KOPT-K1 (cell line): ENCODE measurements around the gene CHCHD3.

Experiments
- H3K27ac ChIP-seq: fragments of 200-600 bp; sonication (generic); 2 replicates; pipeline ENCODE4 v1.5.1; 2016; ENCODE audit warnings: antibody characterized with exemption, mild to moderate bottlenecking, low read depth, low read length; ENCODE audit not compliant: poor library complexity, severe bottlenecking
- H3K36me3 ChIP-seq: fragments of 200-600 bp; sonication (generic); 2 replicates; pipeline ENCODE4 v1.5.1; 2017; ENCODE audit warnings: antibody characterized with exemption, mild to moderate bottlenecking, low read length, moderate library complexity; ENCODE audit not compliant: insufficient read depth
- H3K9me3 ChIP-seq: fragments of 200-600 bp; sonication (generic); 2 replicates; pipeline ENCODE4 v1.5.1; 2017; ENCODE audit warnings: antibody characterized with exemption, low read length, mild to moderate bottlenecking; ENCODE audit not compliant: insufficient read depth, poor library complexity, severe bottlenecking

Gene CHCHD3

DNA sequence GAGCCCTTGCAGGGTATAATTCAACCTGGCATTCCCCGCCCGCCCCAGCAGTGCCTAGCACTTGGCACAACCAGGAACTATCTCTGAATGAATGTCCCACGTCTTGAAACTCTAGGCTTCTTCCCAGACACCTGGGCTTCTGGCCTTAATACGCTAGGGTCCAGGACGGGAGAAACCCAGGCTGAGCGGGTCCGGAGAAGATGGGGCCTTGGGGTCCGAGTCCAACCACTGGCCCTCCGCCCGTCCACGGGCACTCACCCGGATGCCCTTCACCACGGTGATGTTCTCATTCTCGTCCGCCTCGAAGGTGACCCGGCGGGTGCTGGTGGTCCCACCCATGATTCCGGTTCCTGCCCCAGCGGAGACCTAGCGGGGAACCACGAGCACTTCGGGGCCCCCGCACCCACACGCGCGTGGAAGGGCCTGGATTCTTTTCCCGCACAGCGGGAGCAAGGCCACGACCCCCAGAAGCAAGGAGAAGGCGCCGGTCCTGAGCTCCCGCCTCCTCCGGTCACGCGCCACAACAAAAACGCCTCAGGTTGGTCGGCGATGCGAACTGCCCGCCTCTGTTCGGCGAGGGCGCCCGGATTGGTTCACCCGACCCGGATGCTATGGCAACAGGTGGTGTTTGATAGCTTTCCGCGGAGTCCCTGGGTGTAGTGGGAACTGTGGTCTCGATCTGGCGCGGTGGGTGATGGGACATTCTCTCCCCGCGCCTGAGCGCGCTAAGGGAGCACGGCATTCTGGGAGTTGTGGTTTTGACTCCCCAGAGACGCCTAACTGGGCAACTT lies at the start of gene CHCHD3:
Gene CHCHD3 (minus strand): TSS at position 492 of the 791 bp plus-strand sequence. CDS start 153 bp downstream, at position 339.
- peak within 1 kb of the TSS; percentile 75 for H3K27ac ChIP-seq
- peaks cover 20% of the 10 kb centered on the region for H3K36me3 ChIP-seq

DNA sequence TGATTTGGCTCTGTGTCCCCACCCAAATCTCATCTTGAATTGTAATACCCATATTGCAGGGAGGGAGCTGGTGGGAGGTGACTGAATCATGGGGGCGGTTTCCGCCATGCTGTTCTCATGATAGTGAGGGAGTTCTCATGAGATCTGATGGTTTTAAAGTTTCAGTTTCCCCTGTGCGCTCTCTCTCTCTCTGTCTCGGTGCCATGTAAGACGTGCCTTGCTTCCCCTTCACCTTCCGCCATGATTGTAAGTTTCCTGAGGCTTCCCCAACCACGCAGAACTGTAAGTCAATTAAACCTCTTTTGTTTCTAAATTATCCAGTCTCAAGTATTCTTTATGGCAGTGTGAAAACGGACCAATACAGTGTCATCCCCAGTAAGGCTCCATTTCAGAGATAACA lies 48.3 kb upstream of the CHCHD3 start:
- H3K27ac ChIP-seq, result no peak overlapping the region
- no peaks in the 10 kb centered on the region for H3K9me3 ChIP-seq
- no peaks in the 10 kb centered on the region for H3K36me3 ChIP-seq

More for the DNA sequence above, at the start of gene CHCHD3:
- no peaks in the 10 kb centered on the region for H3K9me3 ChIP-seq

DNA sequence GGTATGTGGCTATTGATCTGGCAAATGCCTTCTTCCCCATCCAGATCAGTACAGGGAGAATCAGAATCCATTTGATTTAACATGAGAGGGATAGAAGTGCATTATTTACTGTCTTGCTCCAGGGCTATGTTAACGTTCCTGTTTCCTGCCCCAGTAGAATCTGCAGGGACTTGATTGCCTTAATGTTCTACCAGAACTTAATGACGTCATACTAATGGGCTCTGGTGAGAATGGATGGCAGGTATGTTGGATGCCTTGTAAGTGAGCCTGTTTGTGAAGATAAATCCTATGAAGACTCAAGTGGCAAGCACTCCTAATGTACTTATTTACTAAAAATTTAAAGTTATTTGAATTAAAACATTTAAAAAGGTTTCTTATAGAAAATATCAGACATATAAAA lies 44.5 kb upstream of the CHCHD3 start:
- Histone ChIP-seq H3K27ac (no peak overlapping the region), H3K9me3 (no peaks in the 10 kb centered on the region), H3K36me3 (no peaks in the 10 kb centered on the region)

DNA sequence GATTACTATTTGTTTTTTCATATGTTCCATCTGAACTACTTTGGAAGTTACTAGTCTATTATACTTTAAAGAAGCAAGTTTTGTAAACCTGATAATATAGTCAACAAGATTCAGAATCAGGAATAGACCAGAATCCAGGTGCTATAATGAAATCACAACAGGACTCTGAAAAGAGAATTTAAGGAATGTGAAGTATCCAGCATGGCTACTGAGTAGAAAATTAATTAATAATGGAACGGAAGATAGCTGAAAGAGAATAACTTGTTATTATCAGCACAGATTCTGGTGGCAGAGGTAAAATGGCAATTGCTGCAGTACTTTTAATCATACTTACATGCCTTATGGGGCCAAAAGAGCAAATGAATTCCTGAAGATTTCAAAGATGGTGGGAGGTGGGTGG lies 43.1 kb upstream of the CHCHD3 start:
- Histone ChIP-seq H3K9me3 (no peaks in the 10 kb centered on the region), H3K36me3 (no peaks in the 10 kb centered on the region)

DNA sequence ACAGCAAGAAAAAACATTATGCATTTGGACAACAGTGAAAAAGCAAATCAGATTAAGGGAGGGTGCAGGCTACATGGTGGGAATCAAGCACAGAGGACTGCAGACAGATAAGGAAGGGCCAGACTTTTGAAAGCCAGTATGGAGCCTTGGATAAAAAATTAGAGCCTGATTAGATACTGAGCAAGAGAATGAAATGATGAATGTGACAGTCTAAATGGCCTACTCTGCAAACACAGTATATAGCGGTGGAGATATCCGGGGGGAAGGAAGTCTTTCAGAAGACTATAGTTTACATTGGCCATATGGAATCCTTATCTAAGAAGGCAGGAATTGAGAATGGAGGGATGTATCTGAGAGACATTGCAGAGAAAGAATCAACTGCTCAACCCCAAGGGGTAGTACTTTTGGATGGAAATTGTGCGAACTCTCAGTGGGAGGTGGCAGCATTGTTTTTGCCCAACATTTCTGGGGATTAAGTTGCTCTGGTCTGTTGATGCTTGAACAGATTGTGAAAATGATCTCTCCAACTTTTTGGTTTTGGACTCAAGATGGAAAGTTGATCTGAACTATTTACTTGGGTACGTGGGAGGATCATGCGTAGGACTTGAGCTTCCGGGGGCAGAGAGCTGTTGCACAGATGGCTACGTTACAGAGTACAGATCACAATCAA lies 39.4 kb upstream of the CHCHD3 start:
- Histone ChIP-seq H3K27ac (no peak overlapping the region), H3K9me3 (no peaks in the 10 kb centered on the region), H3K36me3 (no peaks in the 10 kb centered on the region)

More for the DNA sequence above, 43.1 kb upstream of the CHCHD3 start:
- H3K27ac ChIP-seq, result no peak overlapping the region

DNA sequence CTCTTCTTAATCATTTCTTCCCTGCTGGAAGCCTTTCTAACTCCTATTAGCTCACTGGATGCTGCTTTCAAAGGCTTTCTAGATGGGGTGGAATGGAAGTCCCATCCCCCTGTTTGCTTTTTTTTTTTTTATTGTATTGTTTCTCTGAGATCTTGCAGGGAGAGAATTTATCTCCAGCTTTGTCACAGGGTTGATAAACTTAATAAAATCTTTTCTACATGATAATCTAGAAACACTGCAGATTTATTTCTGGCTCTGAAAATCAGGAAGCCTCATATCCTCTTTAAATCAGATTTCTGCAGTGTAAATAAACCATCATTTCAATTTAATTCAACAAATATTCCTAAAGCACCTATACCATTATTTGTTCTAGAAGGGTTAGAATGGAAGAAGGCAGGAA lies 37.2 kb upstream of the CHCHD3 start:
- Histone ChIP-seq H3K27ac (no peak overlapping the region), H3K36me3 (no peaks in the 10 kb centered on the region), H3K9me3 (no peaks in the 10 kb centered on the region)

DNA sequence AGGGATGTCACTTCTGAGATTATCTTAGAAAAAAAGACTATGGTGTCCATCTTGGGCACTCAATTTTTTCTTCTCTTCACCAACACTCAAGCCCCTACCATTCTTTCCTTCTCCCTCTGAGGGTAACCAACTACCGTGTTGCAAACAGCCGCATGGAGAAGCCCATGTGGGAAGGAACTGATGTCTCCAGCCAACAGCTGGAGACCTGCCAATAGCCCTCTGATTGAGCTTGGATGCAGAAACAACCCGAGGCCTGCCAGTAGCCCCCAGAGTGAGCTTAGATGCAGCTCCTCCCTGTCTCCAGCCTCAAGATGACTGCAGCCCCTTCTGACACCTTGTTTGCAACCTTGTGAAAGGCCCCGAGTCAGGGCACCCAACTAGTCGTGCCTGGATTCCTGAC lies 36.4 kb upstream of the CHCHD3 start:
- no peaks in the 10 kb centered on the region for H3K36me3 ChIP-seq
- H3K27ac ChIP-seq, result no peak overlapping the region
- H3K9me3 ChIP-seq, result no peaks in the 10 kb centered on the region

DNA sequence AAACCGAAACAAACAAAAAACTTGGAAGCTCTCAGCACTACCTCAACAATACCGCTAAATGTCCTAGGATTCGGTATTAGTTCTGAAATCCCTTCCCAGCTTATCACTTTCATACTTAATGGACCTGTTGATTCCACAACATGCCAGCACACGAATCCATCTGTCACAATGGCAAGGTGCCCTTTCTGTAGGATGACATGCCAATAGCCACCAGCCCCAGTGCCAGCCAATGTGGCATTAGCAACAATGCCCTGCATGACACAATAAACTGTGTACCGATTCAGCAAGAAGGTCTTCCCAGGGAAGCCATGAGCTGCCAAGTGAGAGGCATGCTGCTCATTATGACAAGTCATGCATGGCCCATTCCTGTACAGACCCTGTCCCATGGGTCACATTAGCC lies 35.6 kb upstream of the CHCHD3 start:
- no peaks in the 10 kb centered on the region for H3K36me3 ChIP-seq
- H3K9me3 ChIP-seq, result no peaks in the 10 kb centered on the region
- H3K27ac ChIP-seq, result no peak overlapping the region

DNA sequence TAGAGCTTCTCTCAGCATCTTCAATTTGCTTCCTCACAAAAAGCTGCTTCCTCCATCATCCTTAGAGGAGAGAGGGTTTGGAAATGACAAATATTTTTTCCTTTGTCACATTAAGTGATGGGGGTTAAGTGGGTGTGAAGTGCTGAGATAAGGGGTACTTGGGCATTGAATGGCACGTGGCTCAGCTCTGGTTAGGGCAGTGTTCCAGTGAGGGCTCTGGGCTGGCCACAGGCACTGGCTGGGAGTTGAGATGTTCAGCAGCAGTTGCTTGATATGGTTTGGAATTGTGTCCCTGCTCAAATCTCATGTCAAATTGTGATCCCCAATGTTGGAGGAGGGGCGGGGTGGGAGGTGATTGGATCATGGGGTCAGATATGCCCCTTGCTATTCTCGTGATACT lies 33.7 kb upstream of the CHCHD3 start:
- Histone ChIP-seq H3K36me3 (no peaks in the 10 kb centered on the region), H3K27ac (no peak overlapping the region), H3K9me3 (peaks cover 2% of the 10 kb centered on the region)

DNA sequence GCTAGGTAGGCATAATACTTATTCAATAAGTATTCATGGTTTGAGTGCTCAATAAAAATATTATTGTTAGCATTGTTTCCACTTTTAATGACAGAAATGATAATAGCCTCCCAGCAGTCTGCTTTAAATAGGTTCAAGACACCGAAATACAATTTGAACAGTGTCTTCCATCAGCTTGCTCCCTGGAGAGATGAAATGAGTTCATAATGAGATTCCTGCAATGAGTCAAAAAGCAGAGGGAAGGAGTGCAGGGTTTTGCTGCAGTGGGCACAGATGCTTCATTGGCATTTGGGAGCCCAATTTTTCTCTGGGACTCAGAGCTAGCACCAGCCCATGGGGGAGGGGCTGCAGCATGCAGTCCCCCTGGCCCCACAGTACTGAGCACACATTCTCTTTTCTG lies 32.6 kb upstream of the CHCHD3 start:
- H3K36me3 ChIP-seq, result no peaks in the 10 kb centered on the region
- H3K27ac ChIP-seq, result no peak overlapping the region
- H3K9me3 ChIP-seq, result peaks cover 13% of the 10 kb centered on the region

DNA sequence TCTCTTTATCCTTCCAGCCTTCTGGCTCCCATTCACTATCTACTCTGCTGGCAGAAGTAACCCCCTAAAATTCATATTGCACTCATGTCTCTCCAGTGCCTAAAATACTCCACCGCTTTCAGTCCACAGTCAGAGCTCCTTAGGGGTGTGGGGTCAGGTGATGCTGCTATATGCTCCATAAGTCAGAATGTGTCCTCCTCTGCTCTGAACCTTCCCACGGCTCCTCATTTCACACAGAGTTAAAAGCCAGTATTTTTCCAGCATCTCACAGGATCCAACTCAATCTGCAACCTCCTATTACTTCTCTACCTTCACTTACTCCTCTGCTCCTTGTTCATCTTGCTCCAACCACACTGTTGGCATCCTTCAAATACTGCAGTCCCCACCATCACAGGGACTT lies 31.1 kb upstream of the CHCHD3 start:
- no peak overlapping the region for H3K27ac ChIP-seq
- H3K36me3 ChIP-seq, result no peaks in the 10 kb centered on the region
- H3K9me3 ChIP-seq, result peaks cover 25% of the 10 kb centered on the region

DNA sequence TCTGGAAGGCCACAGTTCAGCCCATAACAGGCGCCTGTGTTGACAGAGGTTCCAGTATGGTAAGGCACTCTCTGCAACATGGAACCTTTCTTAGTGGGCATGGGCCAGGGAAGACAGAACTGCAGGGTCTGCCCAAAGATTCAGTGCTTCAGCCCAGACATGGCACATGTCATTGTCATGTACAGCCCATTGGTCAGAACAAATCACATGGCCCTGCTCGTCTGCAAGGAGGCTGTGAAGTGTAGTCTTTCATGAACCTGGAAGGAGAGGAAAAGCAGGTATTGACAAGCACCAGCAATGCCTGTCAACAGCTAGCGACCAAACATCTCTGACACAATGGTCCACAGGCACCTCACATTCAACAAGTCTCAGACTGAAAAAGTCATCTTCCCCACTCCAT lies 30.4 kb upstream of the CHCHD3 start:
- peaks cover 25% of the 10 kb centered on the region for H3K9me3 ChIP-seq
- no peaks in the 10 kb centered on the region for H3K36me3 ChIP-seq
- H3K27ac ChIP-seq, result no peak overlapping the region

DNA sequence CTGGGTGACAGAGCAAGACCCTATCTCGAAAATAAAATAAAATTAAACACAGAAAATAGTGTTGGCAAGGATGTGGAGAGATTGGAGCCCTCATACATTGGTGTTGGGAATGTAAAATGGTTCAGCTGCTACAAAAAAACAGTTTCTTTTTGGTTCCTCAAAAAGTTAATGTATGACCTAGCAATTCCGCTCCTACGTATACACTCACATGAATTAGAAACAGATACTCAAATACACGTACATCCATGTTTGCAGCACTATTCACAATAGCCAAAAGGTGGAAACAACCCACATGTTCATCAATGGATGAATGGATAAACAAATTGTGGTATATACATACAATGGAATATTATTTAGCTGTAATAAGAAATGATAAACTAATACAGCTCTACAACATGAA lies 28.4 kb upstream of the CHCHD3 start:
- Histone ChIP-seq H3K27ac (no peak overlapping the region), H3K36me3 (no peaks in the 10 kb centered on the region), H3K9me3 (peaks cover 25% of the 10 kb centered on the region)

DNA sequence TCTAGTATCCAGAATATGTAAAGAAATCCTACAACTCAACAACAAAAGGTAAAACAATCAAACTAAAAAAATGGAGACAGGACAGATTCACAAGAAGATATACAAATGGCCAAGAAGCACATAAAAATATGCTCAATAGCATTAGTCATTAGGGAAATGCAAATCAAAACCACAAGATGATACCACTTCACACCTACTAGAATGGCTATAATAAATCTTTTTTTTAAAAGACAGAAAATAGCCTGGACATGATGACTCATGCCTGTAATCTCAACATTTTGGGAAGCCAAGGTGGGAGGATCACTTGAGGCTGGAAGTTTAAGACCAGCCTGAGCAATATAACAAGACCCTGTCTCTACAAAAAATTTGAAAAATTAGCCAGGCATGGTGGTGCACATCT lies 27.9 kb upstream of the CHCHD3 start:
- Histone ChIP-seq H3K27ac (no peak overlapping the region), H3K36me3 (no peaks in the 10 kb centered on the region), H3K9me3 (peaks cover 25% of the 10 kb centered on the region)

DNA sequence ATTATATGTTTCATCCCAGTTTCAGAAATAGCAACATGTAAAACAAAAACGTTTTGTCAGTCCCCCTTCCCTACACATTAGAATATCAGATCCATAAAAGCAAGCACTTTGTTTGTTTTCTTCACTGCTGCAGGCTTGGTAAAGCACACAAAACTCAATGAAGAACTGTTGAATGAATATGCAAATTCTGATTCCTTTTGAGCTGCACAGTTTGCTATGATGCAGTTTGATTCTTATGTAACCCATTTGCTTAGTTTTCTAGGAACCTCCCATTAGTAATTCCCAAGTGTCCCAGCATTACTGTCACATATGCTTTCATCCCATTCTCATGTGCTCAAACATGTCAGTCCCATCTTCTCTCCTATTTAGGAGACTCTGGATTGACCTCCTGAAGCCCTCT lies 26.1 kb upstream of the CHCHD3 start:
- Histone ChIP-seq H3K27ac (no peak overlapping the region), H3K36me3 (no peaks in the 10 kb centered on the region), H3K9me3 (peaks cover 25% of the 10 kb centered on the region)
